Measurements from ENCODE around the gene MYO1D. TPM values are rescaled to one million over a fixed set of nuclear protein-coding genes. Genes with fewer than 3 reads are reported as not detected.

Gene MYO1D
- polyA plus RNA-seq, 4 donors = 62.9 to 80.1 (median 73.6) TPM

GRCh38 chr17:32519228-32520103 is 357.5 kb downstream of the MYO1D start:
- FAIRE-seq (no peak), DNase-seq (peak; percentile 52 to 55)
- Histone ChIP-seq H3K27ac (ENCODE audit: low read depth in 1 of 3, low read length in 2 of 3) (peak overlapping the region; percentile 24 to 62 (median 35)), H3K36me3 (ENCODE audit: control insufficient read depth in 3 of 3, insufficient read depth in 2 of 3, low read depth in 1 of 3, low read length in 3 of 3) (peaks cover 0 to 6% (median 0%) of the 10 kb centered on the region in 3 donors), H3K4me3 (ENCODE audit: low read depth in 1 of 3, low read length in 3 of 3) (peak overlapping the region in 2 of 3 donors; percentile 24 to 46), H3K27me3 (ENCODE audit: control insufficient read depth in 3 of 3, insufficient read depth in 3 of 3, low read length in 3 of 3) (no peaks in the 10 kb centered on the region), H3K4me1 (ENCODE audit: control insufficient read depth in 3 of 3, insufficient read depth in 2 of 3, low read depth in 1 of 3, low read length in 2 of 3) (peaks cover 0 to 12% (median 6%) of the 10 kb centered on the region in 3 donors), H3K9me3 (ENCODE audit: control insufficient read depth in 2 of 2, insufficient read depth in 1 of 2, low read depth in 1 of 2, low read length in 1 of 2) (no peaks in the 10 kb centered on the region)
- WGBS, 3 donors = 1 to 3% (median 2%) methylated on average over 39 to 61 of the region's 61 CpGs

- no peaks in the 10 kb centered on the region for H3K27me3 ChIP-seq (ENCODE audit: control insufficient read depth in 3 of 3, insufficient read depth in 3 of 3, low read length in 3 of 3)
- no peak for DNase-seq
- H3K36me3 ChIP-seq (ENCODE audit: control insufficient read depth in 3 of 3, insufficient read depth in 2 of 3, low read depth in 1 of 3, low read length in 3 of 3) = peaks cover 0 to 5% (median 0%) of the 10 kb centered on the region in 3 donors
- no peak for FAIRE-seq
- H3K27ac ChIP-seq (ENCODE audit: low read depth in 1 of 3, low read length in 2 of 3) = peak overlapping the region; percentile 24 to 29 (median 28)
- H3K9me3 ChIP-seq (ENCODE audit: control insufficient read depth in 2 of 2, insufficient read depth in 1 of 2, low read depth in 1 of 2, low read length in 1 of 2) = no peaks in the 10 kb centered on the region
- H3K4me3 ChIP-seq (ENCODE audit: low read depth in 1 of 3, low read length in 3 of 3) = peak overlapping the region in 2 of 3 donors; percentile 19 to 46
- WGBS, 3 donors = 51 to 69% (median 60%) methylated on average over 29 to 31 of the region's 31 CpGs
- H3K4me1 ChIP-seq (ENCODE audit: control insufficient read depth in 3 of 3, insufficient read depth in 2 of 3, low read depth in 1 of 3, low read length in 2 of 3) = peaks cover 0 to 12% (median 6%) of the 10 kb centered on the region in 3 donors
Observed at GRCh38 chr17:32518646-32519227, 358.2 kb downstream of the MYO1D start.

GRCh38 chr17:32517982-32518381 is 358.9 kb downstream of the MYO1D start:
- WGBS, 3 donors = 90 to 96% (median 96%) methylated on average over 5 of the region's 7 CpGs
- no peak for DNase-seq
- H3K27me3 ChIP-seq (ENCODE audit: control insufficient read depth in 3 of 3, insufficient read depth in 3 of 3, low read length in 3 of 3) = no peaks in the 10 kb centered on the region
- H3K9me3 ChIP-seq (ENCODE audit: control insufficient read depth in 2 of 2, insufficient read depth in 1 of 2, low read depth in 1 of 2, low read length in 1 of 2) = no peaks in the 10 kb centered on the region
- H3K4me1 ChIP-seq (ENCODE audit: control insufficient read depth in 3 of 3, insufficient read depth in 2 of 3, low read depth in 1 of 3, low read length in 2 of 3) = peaks cover 0 to 12% (median 6%) of the 10 kb centered on the region in 3 donors
- peaks cover 0 to 5% (median 0%) of the 10 kb centered on the region in 3 donors for H3K36me3 ChIP-seq (ENCODE audit: control insufficient read depth in 3 of 3, insufficient read depth in 2 of 3, low read depth in 1 of 3, low read length in 3 of 3)
- no peak for FAIRE-seq
- no peak overlapping the region for H3K4me3 ChIP-seq (ENCODE audit: low read depth in 1 of 3, low read length in 3 of 3)
- H3K27ac ChIP-seq (ENCODE audit: low read depth in 1 of 3, low read length in 2 of 3) = no peak overlapping the region

GRCh38 chr17:32516940-32517701 is 359.8 kb downstream of the MYO1D start:
- no peak overlapping the region for H3K4me3 ChIP-seq (ENCODE audit: low read depth in 1 of 3, low read length in 3 of 3)
- DNase-seq (peak in 1 of 2 donors; percentile 27), FAIRE-seq (no peak)
- H3K36me3 ChIP-seq (ENCODE audit: control insufficient read depth in 3 of 3, insufficient read depth in 2 of 3, low read depth in 1 of 3, low read length in 3 of 3) = peaks cover 0 to 5% (median 0%) of the 10 kb centered on the region in 3 donors
- H3K27ac ChIP-seq (ENCODE audit: low read depth in 1 of 3, low read length in 2 of 3) = no peak overlapping the region
- H3K9me3 ChIP-seq (ENCODE audit: control insufficient read depth in 2 of 2, insufficient read depth in 1 of 2, low read depth in 1 of 2, low read length in 1 of 2) = no peaks in the 10 kb centered on the region
- WGBS, 3 donors = 77 to 85% (median 83%) methylated on average over 12 of the region's 12 CpGs
- H3K27me3 ChIP-seq (ENCODE audit: control insufficient read depth in 3 of 3, insufficient read depth in 3 of 3, low read length in 3 of 3) = no peaks in the 10 kb centered on the region
- peaks cover 0 to 12% (median 6%) of the 10 kb centered on the region in 3 donors for H3K4me1 ChIP-seq (ENCODE audit: control insufficient read depth in 3 of 3, insufficient read depth in 2 of 3, low read depth in 1 of 3, low read length in 2 of 3)

- peaks cover 0 to 12% (median 6%) of the 10 kb centered on the region in 3 donors for H3K4me1 ChIP-seq (ENCODE audit: control insufficient read depth in 3 of 3, insufficient read depth in 2 of 3, low read depth in 1 of 3, low read length in 2 of 3)
- no peak overlapping the region for H3K27ac ChIP-seq (ENCODE audit: low read depth in 1 of 3, low read length in 2 of 3)
- 28 to 80% (median 29%) methylated on average over 2 of the region's 2 CpGs for WGBS, 3 donors
Observed at GRCh38 chr17:32516450-32516849, 360.5 kb downstream of the MYO1D start.

GRCh38 chr17:32515677-32516383 is 361.1 kb downstream of the MYO1D start:
- H3K9me3 ChIP-seq (ENCODE audit: control insufficient read depth in 2 of 2, insufficient read depth in 1 of 2, low read depth in 1 of 2, low read length in 1 of 2) = no peaks in the 10 kb centered on the region
- no peaks in the 10 kb centered on the region for H3K27me3 ChIP-seq (ENCODE audit: control insufficient read depth in 3 of 3, insufficient read depth in 3 of 3, low read length in 3 of 3)
- DNase-seq = no peak
- H3K4me3 ChIP-seq (ENCODE audit: low read depth in 1 of 3, low read length in 3 of 3) = no peak overlapping the region
- no peak overlapping the region for H3K27ac ChIP-seq (ENCODE audit: low read depth in 1 of 3, low read length in 2 of 3)
- WGBS, 3 donors = 76 to 84% (median 82%) methylated on average over 4 of the region's 4 CpGs
- peaks cover 0 to 12% (median 6%) of the 10 kb centered on the region in 3 donors for H3K4me1 ChIP-seq (ENCODE audit: control insufficient read depth in 3 of 3, insufficient read depth in 2 of 3, low read depth in 1 of 3, low read length in 2 of 3)
- peaks cover 0 to 5% (median 0%) of the 10 kb centered on the region in 3 donors for H3K36me3 ChIP-seq (ENCODE audit: control insufficient read depth in 3 of 3, insufficient read depth in 2 of 3, low read depth in 1 of 3, low read length in 3 of 3)
- no peak for FAIRE-seq

More at GRCh38 chr17:32516450-32516849, 360.5 kb downstream of the MYO1D start:
- Histone ChIP-seq H3K36me3 (ENCODE audit: control insufficient read depth in 3 of 3, insufficient read depth in 2 of 3, low read depth in 1 of 3, low read length in 3 of 3) (peaks cover 0 to 5% (median 0%) of the 10 kb centered on the region in 3 donors), H3K9me3 (ENCODE audit: control insufficient read depth in 2 of 2, insufficient read depth in 1 of 2, low read depth in 1 of 2, low read length in 1 of 2) (no peaks in the 10 kb centered on the region), H3K27me3 (ENCODE audit: control insufficient read depth in 3 of 3, insufficient read depth in 3 of 3, low read length in 3 of 3) (no peaks in the 10 kb centered on the region), H3K4me3 (ENCODE audit: low read depth in 1 of 3, low read length in 3 of 3) (no peak overlapping the region)
- no peak for FAIRE-seq
- DNase-seq = no peak

GRCh38 chr17:32514606-32515005 is 362.3 kb downstream of the MYO1D start:
- Histone ChIP-seq H3K4me3 (ENCODE audit: low read depth in 1 of 3, low read length in 3 of 3) (no peak overlapping the region), H3K9me3 (ENCODE audit: control insufficient read depth in 2 of 2, insufficient read depth in 1 of 2, low read depth in 1 of 2, low read length in 1 of 2) (no peaks in the 10 kb centered on the region), H3K4me1 (ENCODE audit: control insufficient read depth in 3 of 3, insufficient read depth in 2 of 3, low read depth in 1 of 3, low read length in 2 of 3) (peaks cover 0 to 4% (median 2%) of the 10 kb centered on the region in 3 donors), H3K27ac (ENCODE audit: low read depth in 1 of 3, low read length in 2 of 3) (no peak overlapping the region), H3K36me3 (ENCODE audit: control insufficient read depth in 3 of 3, insufficient read depth in 2 of 3, low read depth in 1 of 3, low read length in 3 of 3) (peaks cover 0 to 7% (median 0%) of the 10 kb centered on the region in 3 donors), H3K27me3 (ENCODE audit: control insufficient read depth in 3 of 3, insufficient read depth in 3 of 3, low read length in 3 of 3) (no peaks in the 10 kb centered on the region)
- DNase-seq = no peak
- 89 to 95% (median 91%) methylated on average over 4 of the region's 4 CpGs for WGBS, 3 donors
- FAIRE-seq = no peak

Data from small intestine (tissue), 7 donors.